Activated CD8-positive, alpha-beta T cell treated with anti-CD3 and anti-CD28 coated beads for 36 hours (primary cell): ENCODE measurements around the gene ORM2. TPM values are rescaled to one million over a fixed set of nuclear protein-coding genes. Genes with fewer than 3 reads are reported as not detected.

Experiments used
- ATAC-seq: fragments of 200-7000 bp; cut with Tn5 transposase; one replicate; pipeline ENCODE4 v1.10.0; 2021; ENCODE audit warnings: mild to moderate bottlenecking, moderate library complexity
- CTCF ChIA-PET: fragments of 350-600 bp; sonication (Branson Sonifier 250); formaldehyde crosslinking; loops from one replicate; lab custom pipeline; 2021; ENCODE audit warnings: antibody characterized with exemption; lab: Charles Lee
- POLR2A ChIA-PET: fragments of 350-600 bp; sonication (Branson Sonifier 250); formaldehyde crosslinking; loops from one replicate; lab custom pipeline; 2021; ENCODE audit warnings: antibody characterized with exemption; lab: Charles Lee
- DNase-seq: peaks from one replicate; pipeline ENCODE4 v3.0.0-alpha.2; 2020
- H3K27ac Mint-ChIP-seq: one replicate; pipeline ENCODE4 v1.8.0; 2021; ENCODE audit warnings: mild to moderate bottlenecking, mixed read lengths
- H3K27me3 Mint-ChIP-seq: one replicate; pipeline ENCODE4 v1.8.0; 2021; ENCODE audit warnings: mixed read lengths
- H3K36me3 Mint-ChIP-seq: one replicate; pipeline ENCODE4 v1.8.0; 2021; ENCODE audit warnings: low read depth, mixed read lengths
- H3K4me1 Mint-ChIP-seq: one replicate; pipeline ENCODE4 v1.8.0; 2021; ENCODE audit warnings: low read depth, mixed read lengths
- H3K4me3 Mint-ChIP-seq: one replicate; pipeline ENCODE4 v1.8.0; 2021; ENCODE audit warnings: mild to moderate bottlenecking, moderate library complexity, mixed read lengths
- H3K9me3 Mint-ChIP-seq: one replicate; pipeline ENCODE4 v1.8.0; 2021; ENCODE audit warnings: mixed read lengths
- intact Hi-C: fragments of 100-400 bp; cut with micrococcal nuclease; formaldehyde crosslinking; loops from one replicate; pipeline ENCODE4 v1.10.0; 2022
- total RNA-seq, 2 experiments: library from RNA; stranded (reverse); gene quantifications; one replicate each; pipeline ENCODE4 v1.2.3, GENCODE V29; 2021
- TF ChIP-seq, protein P1 (sequence below): fragments of 200-600 bp; IDR thresholded peaks from one replicate; pipeline ENCODE4 v1.8.0; 2022; ENCODE audit warnings: antibody characterized with exemption, mild to moderate bottlenecking

ORM2 gene
- total RNA-seq, 2 experiments from 2014 or later = not detected

DNA sequence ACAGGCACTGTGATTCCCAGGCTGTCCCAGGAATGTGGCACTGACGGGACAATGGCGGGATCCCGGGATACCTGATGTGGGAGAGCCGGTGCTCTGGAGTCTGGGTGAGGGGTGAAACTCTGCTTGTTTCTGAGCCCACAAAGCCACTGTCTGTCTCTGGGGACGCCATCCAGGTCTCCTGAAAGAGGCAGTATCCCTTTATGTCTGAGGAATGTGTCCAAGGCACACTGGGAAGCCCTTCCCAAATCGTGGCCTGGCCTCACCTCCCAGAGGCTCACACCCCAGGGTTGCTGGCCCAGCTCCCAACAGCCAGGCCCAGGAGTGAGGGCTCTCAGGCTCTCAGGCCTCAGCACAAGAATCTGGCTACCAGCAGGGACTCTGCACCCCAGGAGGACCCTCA is 27.1 kb downstream of the ORM2 start:
- no peaks in the 10 kb centered on the region for H3K9me3 Mint-ChIP-seq
- ChIA-PET POLR2A (interaction anchor here (1.0 to 4.2 kb wide), 9 partner anchors 10 to 38 kb away, joined by 3 to 21 read pairs (median 4); no protein-coding TSS in a partner anchor), CTCF (no interaction called here)
- no peak overlapping the region for H3K4me3 Mint-ChIP-seq
- no peaks in the 10 kb centered on the region for H3K27me3 Mint-ChIP-seq
- no peak for ATAC-seq
- H3K36me3 Mint-ChIP-seq = peaks cover 70% of the 10 kb centered on the region
- DNase-seq = no peak
- intact Hi-C loops = no loop called here
- H3K27ac Mint-ChIP-seq = peak overlapping the region; percentile 67
- H3K4me1 Mint-ChIP-seq = peaks cover 55% of the 10 kb centered on the region
- TF ChIP-seq, protein P1, sequence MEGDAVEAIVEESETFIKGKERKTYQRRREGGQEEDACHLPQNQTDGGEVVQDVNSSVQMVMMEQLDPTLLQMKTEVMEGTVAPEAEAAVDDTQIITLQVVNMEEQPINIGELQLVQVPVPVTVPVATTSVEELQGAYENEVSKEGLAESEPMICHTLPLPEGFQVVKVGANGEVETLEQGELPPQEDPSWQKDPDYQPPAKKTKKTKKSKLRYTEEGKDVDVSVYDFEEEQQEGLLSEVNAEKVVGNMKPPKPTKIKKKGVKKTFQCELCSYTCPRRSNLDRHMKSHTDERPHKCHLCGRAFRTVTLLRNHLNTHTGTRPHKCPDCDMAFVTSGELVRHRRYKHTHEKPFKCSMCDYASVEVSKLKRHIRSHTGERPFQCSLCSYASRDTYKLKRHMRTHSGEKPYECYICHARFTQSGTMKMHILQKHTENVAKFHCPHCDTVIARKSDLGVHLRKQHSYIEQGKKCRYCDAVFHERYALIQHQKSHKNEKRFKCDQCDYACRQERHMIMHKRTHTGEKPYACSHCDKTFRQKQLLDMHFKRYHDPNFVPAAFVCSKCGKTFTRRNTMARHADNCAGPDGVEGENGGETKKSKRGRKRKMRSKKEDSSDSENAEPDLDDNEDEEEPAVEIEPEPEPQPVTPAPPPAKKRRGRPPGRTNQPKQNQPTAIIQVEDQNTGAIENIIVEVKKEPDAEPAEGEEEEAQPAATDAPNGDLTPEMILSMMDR = no peak

DNA sequence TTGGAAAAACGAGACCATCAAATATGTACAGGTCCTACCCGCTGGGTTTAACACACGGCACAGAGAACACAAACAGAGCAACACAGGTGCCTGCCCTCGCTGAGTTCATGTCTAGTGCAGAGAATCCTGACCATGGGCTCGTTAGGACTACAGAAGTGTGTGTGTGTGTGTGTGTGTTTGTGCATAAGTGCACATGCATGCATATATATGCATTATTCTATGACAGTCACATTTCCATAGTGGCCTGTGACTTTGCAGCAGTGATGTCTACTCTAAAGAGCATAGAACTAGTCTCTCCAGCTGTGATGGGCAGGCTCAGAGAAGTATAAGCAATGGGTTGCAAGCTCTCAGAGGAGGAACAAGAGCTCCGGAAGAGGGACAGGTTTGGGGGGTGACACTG is 27.7 kb downstream of the ORM2 start:
- peaks cover 69% of the 10 kb centered on the region for H3K36me3 Mint-ChIP-seq
- no peak for DNase-seq
- POLR2A ChIA-PET = interaction anchor here (4.2 kb wide), 1 partner anchor 10 kb away, joined by 21 read pairs; no protein-coding TSS in a partner anchor

DNA sequence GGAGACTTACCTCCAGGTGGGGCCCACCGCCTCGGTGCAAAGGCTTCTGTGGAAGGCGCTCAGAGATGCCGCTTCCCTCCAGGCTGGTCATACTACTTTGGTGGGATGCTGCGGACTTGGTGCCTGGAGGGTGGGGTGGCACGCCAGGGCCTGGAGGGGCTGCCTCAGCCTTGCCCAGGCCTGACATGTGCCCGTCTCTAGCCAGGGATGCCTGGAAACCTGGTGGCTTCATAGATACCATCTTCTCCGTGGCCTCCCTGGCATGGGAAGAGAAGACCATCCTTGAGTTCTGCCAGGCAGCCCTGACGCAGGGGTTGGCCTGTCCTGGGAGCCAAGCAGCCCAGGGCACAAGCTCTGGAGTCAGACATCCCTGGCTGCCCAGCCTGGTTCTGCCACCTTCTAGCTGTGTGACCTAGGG is 28.3 kb downstream of the ORM2 start:
- DNase-seq (no peak), ATAC-seq (no peak)
- Mint-ChIP-seq H3K9me3 (no peaks in the 10 kb centered on the region), H3K4me1 (peaks cover 52% of the 10 kb centered on the region), H3K27me3 (no peaks in the 10 kb centered on the region), H3K27ac (peak overlapping the region; percentile 97), H3K36me3 (peaks cover 71% of the 10 kb centered on the region), H3K4me3 (no peak overlapping the region)
- ChIA-PET CTCF (no interaction called here), POLR2A (interaction anchor here (1.0 to 4.2 kb wide), 4 partner anchors 10 to 38 kb away, joined by 3 to 21 read pairs (median 4); no protein-coding TSS in a partner anchor)
- intact Hi-C loops = no loop called here
- TF ChIP-seq, protein P1 = no peak

More for the DNA sequence above, 27.7 kb downstream of the ORM2 start:
- H3K4me1 Mint-ChIP-seq = peaks cover 53% of the 10 kb centered on the region
- peak overlapping the region; percentile 47 for H3K27ac Mint-ChIP-seq
- no peak for ATAC-seq
- intact Hi-C loops = no loop called here
- H3K9me3 Mint-ChIP-seq = no peaks in the 10 kb centered on the region
- CTCF ChIA-PET = no interaction called here
- H3K4me3 Mint-ChIP-seq = no peak overlapping the region
- no peaks in the 10 kb centered on the region for H3K27me3 Mint-ChIP-seq
- TF ChIP-seq, protein P1 = no peak

DNA sequence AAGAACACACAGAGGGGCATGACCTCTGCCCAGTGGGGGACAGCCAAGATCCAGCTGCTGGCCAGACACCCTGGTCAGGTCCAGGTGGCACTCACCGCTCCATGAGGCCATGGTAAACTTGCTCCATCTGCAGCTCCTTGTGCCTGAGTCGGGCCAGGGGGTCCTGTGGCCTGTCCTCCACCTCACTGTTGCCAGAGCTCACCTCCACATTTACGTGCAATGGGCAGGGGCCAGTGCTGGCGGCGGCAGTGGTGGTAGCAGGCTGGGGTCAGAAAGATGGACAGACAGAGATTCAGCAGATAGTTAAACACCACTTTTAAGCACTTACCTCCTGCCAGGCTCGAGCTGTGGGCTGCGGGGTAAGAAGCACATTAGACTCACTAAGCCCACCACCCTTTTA is 30.1 kb downstream of the ORM2 start:
- no peak for DNase-seq
- intact Hi-C loops = no loop called here
- H3K4me3 Mint-ChIP-seq = no peak overlapping the region
- no peaks in the 10 kb centered on the region for H3K9me3 Mint-ChIP-seq
- ChIA-PET POLR2A (interaction anchor here (1.0 to 1.3 kb wide), 4 partner anchors 9 to 28 kb away, joined by 4 read pairs; partner anchors contain the start of gene AKNA), CTCF (no interaction called here)
- TF ChIP-seq, protein P1 = no peak
- ATAC-seq = no peak
- peaks cover 80% of the 10 kb centered on the region for H3K36me3 Mint-ChIP-seq
- H3K27ac Mint-ChIP-seq = peak overlapping the region; percentile 97
- peaks cover 64% of the 10 kb centered on the region for H3K4me1 Mint-ChIP-seq
- H3K27me3 Mint-ChIP-seq = no peaks in the 10 kb centered on the region

DNA sequence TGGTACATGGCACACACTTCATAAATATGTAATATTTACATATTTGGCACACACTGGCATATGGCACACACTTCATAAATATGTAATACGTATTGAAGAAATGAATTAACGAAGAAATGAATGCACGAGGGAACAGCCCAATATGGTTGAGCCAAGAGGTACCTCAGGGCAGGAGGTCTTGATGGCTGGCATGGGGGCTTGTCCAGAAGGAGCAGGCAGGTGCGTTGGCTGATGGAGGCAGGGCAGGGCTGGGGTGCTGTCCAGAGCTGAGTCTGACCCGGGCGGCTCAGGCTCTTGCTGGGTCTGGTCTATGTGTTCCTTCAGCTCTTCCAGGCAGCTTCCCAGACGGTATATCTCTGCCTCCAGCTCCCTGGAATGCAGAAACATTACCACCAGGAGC is 31.9 kb downstream of the ORM2 start:
- Mint-ChIP-seq H3K27me3 (no peaks in the 10 kb centered on the region), H3K4me3 (no peak overlapping the region), H3K4me1 (peaks cover 71% of the 10 kb centered on the region), H3K36me3 (peaks cover 88% of the 10 kb centered on the region), H3K27ac (peak overlapping the region; percentile 97), H3K9me3 (no peaks in the 10 kb centered on the region)
- intact Hi-C loops = no loop called here
- POLR2A ChIA-PET = interaction anchor here (0.9 to 14.2 kb wide), 5 partner anchors 8 to 26 kb away, joined by 4 to 351 read pairs (median 30); partner anchors contain the start of gene AKNA
- CTCF ChIA-PET = no interaction called here
- TF ChIP-seq, protein P1 = no peak
- no peak for ATAC-seq
- no peak for DNase-seq
